ENCODE data around the gene FARP1.

- no peak for TF ChIP-seq CTCF (conservative IDR thresholded peaks at IDR 0.05)
- TF ChIP-seq ZFX (IDR thresholded peaks at IDR 0.05): no peak
Measured at GRCh38 chr13:98324105-98324504, 181.2 kb downstream of the FARP1 start.

Measured in C4-2B (cell line).